GM23338 (cell line): ENCODE data around the gene TMSB4X. TPM values are rescaled to one million over a fixed set of nuclear protein-coding genes. Genes with fewer than 3 reads are reported as not detected.

Experiments
- CTCF ChIP-seq, 2 experiments: fragments of 200-600 bp in 1 of 2; sonication (generic) in 1 of 2; conservative IDR thresholded peaks; 2 replicates each; pipeline versions ENCODE4 v1.5.1 to v1.6.1; 2016 to 2017; ENCODE audit warnings: antibody characterized with exemption in 2 of 2, low read depth in 2 of 2, mild to moderate bottlenecking in 2 of 2, moderate library complexity in 1 of 2
- ETS1 ChIP-seq: IDR thresholded peaks from 2 replicates; pipeline ENCODE4 v1.6.1; 2016; ENCODE audit warnings: antibody characterized with exemption
- EZH2 ChIP-seq: fragments of 200-600 bp; sonication (generic); IDR thresholded peaks from one replicate; pipeline ENCODE4 v1.8.0; 2017; ENCODE audit warnings: antibody characterized with exemption, mild to moderate bottlenecking, low read depth; ENCODE audit not compliant: unreplicated experiment
- NANOG ChIP-seq: IDR thresholded peaks from 2 replicates; pipeline ENCODE4 v1.6.1; 2016; ENCODE audit warnings: antibody characterized with exemption, borderline replicate concordance
- POLR2AphosphoS5 ChIP-seq: IDR thresholded peaks from 2 replicates; pipeline ENCODE4 v1.6.1; 2016; ENCODE audit warnings: antibody characterized with exemption, low read depth
- REST ChIP-seq: IDR thresholded peaks from one replicate; pipeline ENCODE4 v1.6.1; 2018; ENCODE audit warnings: antibody characterized with exemption; ENCODE audit not compliant: unreplicated experiment
- ZNF114 ChIP-seq: fragments of 250-450 bp; sonication (Bioruptor Pico); IDR thresholded peaks from 2 replicates; pipeline ENCODE4 v1.5.0; 2020; ENCODE audit warnings: mild to moderate bottlenecking, moderate library complexity
- ZNF331 ChIP-seq: fragments of 250-450 bp; sonication (Bioruptor Pico); IDR thresholded peaks from 2 replicates; pipeline ENCODE4 v1.5.0; 2020; ENCODE audit warnings: low read depth, mild to moderate bottlenecking, moderate library complexity
- ZNF462 ChIP-seq: fragments of 250-450 bp; sonication (Bioruptor Pico); IDR thresholded peaks from 2 replicates; pipeline ENCODE4 v1.5.0; 2020; ENCODE audit warnings: mild to moderate bottlenecking, moderate library complexity
- polyA plus RNA-seq: library from polyadenylated mRNA; unstranded; fragments of >200 nt; fragmentation: Nextera tagmentation; extraction: Ambion mirVana; gene quantifications from 2 replicates; pipeline ENCODE4 v1.2.1, GENCODE V29; 2016
- total RNA-seq: library from RNA; depleted of rRNA; stranded (reverse); fragments of >200 nt; shearing (Covaris generic); gene quantifications from 2 replicates; pipeline ENCODE4 v1.2.3, GENCODE V29; 2014

TMSB4X gene
- total and polyA plus RNA-seq, 2 experiments from 2014 or later = 999 to 6,191 TPM

GRCh38 chrX:12991575-12991974 is 16.7 kb downstream of the TMSB4X start (continued):
- TF ChIP-seq ZNF462 (CRISPR knock-in tag) = no peak
- TF ChIP-seq ETS1 = no peak
- no peak for TF ChIP-seq ZNF331
- no peak for TF ChIP-seq CTCF (conservative IDR thresholded peaks at IDR 0.05; ENCODE audit: low read depth in 2 of 2)
- TF ChIP-seq POLR2AphosphoS5 = no peak
- TF ChIP-seq ZNF114 (CRISPR knock-in tag) = no peak
- TF ChIP-seq REST = no peak
- TF ChIP-seq EZH2 = no peak
- no peak for TF ChIP-seq NANOG
